Caki2 (cell line): Measurements from ENCODE around the gene ZNF385A. TPM values are rescaled to one million over a fixed set of nuclear protein-coding genes. Genes with fewer than 3 reads are reported as not detected.

ENCODE experiments used
- total RNA-seq: library from RNA; depleted of rRNA; stranded (reverse); fragments of >200 nt; shearing (Covaris generic); gene quantifications from 2 replicates; pipeline ENCODE4 v1.2.3, GENCODE V29; 2014; ENCODE audit warnings: low replicate concordance; rRNA removed

Gene ZNF385A
- total RNA-seq, 1 experiment from 2014 or later: 1.8 TPM

Other genes with a start within 250 kb of the ZNF385A start
- 40.5 and 85.2 TPM in 2 replicates for gene SMUG1, start 195.7 kb downstream of the ZNF385A start, total RNA-seq
- gene CBX5, start 104.6 kb downstream of the ZNF385A start, total RNA-seq: 40.4 and 44.3 TPM in 2 replicates
- 111 and 112 TPM in 2 replicates for gene HNRNPA1, start 104.0 kb downstream of the ZNF385A start, total RNA-seq
- not detected in 2 replicates for gene NFE2, start 83.7 kb downstream of the ZNF385A start, total RNA-seq
- 366 and 493 TPM in 2 replicates for gene COPZ1, start 59.6 kb downstream of the ZNF385A start, total RNA-seq
- gene GPR84, start 20.2 kb downstream of the ZNF385A start, total RNA-seq: not detected in 2 replicates
- 35.8 and 44.7 TPM in 2 replicates for gene ITGA5, start 34.5 kb upstream of the ZNF385A start, total RNA-seq
- not detected in 2 replicates for gene GTSF1, start 88.9 kb upstream of the ZNF385A start, total RNA-seq
- gene NCKAP1L, start 113.0 kb upstream of the ZNF385A start, total RNA-seq: not detected in 2 replicates
- gene PDE1B, start 164.9 kb upstream of the ZNF385A start, total RNA-seq: 0.64 TPM in 1 of 2 replicates, not detected in the other
- gene PPP1R1A, start 203.9 kb upstream of the ZNF385A start, total RNA-seq: 6.6 and 9.2 TPM in 2 replicates